ENCODE data around the gene EGFR. TPM values are rescaled to one million over a fixed set of nuclear protein-coding genes. Genes with fewer than 3 reads are reported as not detected.

EGFR gene
- polyA plus RNA-seq, 4 donors = 19.4 to 34.1 (median 31.0) TPM

- DNase-seq (ENCODE audit: low read depth in 4 of 4, low spot score in 3 of 4) = no peak
Measured at GRCh38 chr7:55005241-55005851, 13.5 kb upstream of the EGFR start.

GRCh38 chr7:55006499-55006898, 12.3 kb upstream of the EGFR start:
- DNase-seq (ENCODE audit: low read depth in 4 of 4, low spot score in 3 of 4) = no peak

- DNase-seq (ENCODE audit: low read depth in 4 of 4, low spot score in 3 of 4) = no peak
Measured at GRCh38 chr7:55013851-55014250, 5.0 kb upstream of the EGFR start.

DNA sequence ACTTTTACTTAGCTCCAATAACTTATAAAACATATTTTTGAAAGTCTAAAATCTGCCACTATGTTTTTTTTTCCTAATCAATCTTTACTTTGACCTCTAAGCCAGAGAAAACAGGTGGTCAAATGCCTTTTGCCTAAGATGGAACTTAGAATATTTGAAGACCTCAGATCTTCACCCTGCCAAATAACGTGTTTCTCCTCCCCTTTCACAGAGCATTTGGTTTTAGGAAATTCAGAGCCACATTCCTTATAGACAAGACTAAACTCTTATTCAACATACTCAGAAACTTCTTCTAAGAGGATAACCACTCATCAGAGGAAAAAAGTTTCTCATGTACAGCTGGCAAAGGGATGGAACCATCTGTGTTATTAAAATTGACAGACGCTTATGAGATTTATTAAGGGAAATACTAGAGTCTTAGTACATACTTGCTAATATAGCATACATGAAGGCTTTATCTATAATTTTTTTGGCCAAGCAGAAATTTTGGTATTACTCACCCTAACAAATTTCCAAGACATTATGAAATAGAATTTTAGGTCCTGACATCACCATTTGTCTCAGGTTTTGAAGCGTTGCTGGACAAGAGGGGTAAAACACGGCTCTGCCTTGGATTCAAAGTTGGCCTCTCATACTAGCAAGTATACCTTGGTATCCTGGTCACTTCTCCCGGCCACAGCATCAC, 2.6 kb upstream of the EGFR start:
- no peak for DNase-seq (ENCODE audit: low read depth in 4 of 4, low spot score in 3 of 4)

GRCh38 chr7:55016746-55017090, 2.1 kb upstream of the EGFR start:
- DNase-seq (ENCODE audit: low read depth in 4 of 4, low spot score in 3 of 4) = no peak

- no peak for DNase-seq (ENCODE audit: low read depth in 4 of 4, low spot score in 3 of 4)
Measured at GRCh38 chr7:55017841-55018240, 976 bp upstream of the EGFR start.

GRCh38 chr7:55019191-55019690, 424 bp downstream of the EGFR start:
- DNase-seq (ENCODE audit: low read depth in 4 of 4, low spot score in 3 of 4) = no peak

DNA sequence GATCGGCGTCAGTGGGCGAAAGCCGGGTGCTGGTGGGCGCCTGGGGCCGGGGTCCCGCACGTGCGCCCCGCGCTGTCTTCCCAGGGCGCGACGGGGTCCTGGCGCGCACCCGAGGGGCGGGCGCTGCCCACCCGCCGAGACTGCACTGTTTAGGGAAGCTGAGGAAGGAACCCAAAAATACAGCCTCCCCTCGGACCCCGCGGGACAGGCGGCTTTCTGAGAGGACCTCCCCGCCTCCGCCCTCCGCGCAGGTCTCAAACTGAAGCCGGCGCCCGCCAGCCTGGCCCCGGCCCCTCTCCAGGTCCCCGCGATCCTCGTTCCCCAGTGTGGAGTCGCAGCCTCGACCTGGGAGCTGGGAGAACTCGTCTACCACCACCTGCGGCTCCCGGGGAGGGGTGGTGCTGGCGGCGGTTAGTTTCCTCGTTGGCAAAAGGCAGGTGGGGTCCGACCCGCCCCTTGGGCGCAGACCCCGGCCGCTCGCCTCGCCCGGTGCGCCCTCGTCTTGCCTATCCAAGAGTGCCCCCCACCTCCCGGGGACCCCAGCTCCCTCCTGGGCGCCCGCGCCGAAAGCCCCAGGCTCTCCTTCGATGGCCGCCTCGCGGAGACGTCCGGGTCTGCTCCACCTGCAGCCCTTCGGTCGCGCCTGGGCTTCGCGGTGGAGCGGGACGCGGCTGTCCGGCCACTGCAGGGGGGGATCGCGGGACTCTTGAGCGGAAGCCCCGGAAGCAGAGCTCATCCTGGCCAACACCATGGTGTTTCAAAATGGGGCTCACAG, 1.1 kb downstream of the EGFR start:
- no peak for DNase-seq (ENCODE audit: low read depth in 4 of 4, low spot score in 3 of 4)

- no peak for DNase-seq (ENCODE audit: low read depth in 4 of 4, low spot score in 3 of 4)
Measured at GRCh38 chr7:55020466-55020871, 1.7 kb downstream of the EGFR start.

DNA sequence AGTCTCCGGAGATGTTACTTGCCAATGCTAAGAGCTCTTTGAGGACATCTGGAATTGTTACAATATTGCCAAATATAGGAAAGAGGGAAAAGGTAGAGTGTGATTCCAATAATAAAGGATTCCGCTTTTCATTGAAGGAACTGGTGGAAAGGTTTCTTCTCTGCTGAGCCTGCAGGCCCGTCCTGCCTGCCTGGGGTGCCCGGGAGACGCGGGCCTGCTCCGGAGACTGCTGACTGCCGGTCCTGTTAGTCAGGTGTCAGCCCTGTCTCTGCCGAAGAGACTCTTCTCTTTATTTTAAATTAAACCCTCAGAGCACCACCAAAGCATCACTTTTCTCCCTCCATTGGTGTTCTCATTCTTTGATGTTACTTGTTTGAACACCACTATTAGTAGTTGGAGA, 2.2 kb downstream of the EGFR start:
- no peak for DNase-seq (ENCODE audit: low read depth in 4 of 4, low spot score in 3 of 4)

GRCh38 chr7:55022002-55022985, 3.5 kb downstream of the EGFR start:
- DNase-seq (ENCODE audit: low read depth in 4 of 4, low spot score in 3 of 4) = no peak

DNA sequence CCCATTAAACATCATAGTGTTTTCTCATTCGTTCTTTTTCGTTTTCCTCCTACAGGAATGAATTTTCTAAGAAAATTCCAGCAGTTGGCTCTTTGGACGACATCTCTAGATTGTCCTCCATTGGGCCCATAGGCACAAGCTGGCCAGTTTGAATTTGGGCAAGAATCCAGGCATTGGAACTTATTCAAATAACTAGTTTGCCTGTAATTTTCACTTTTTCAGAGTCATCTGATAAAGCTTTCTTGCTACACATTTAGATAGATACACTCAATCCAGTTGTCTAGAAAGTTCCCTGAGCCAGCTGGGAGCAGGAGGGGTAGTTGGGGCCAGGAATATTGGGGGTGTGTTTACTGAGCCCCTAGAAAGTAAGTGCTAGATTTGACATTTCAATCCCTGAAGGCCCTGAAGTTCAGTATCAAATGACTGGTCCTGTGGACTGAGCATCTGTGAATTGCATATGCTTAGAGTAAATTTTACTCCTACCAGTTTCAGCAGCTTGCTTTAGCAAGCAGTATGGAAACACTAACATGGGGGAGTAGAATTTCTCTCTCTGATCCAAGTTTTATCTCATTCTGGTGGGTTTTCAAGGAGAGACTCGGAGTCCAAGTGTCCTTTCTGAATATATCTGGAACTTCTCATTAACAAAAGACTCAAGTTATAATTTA, 5.2 kb downstream of the EGFR start:
- no peak for DNase-seq (ENCODE audit: low read depth in 4 of 4, low spot score in 3 of 4)

DNA sequence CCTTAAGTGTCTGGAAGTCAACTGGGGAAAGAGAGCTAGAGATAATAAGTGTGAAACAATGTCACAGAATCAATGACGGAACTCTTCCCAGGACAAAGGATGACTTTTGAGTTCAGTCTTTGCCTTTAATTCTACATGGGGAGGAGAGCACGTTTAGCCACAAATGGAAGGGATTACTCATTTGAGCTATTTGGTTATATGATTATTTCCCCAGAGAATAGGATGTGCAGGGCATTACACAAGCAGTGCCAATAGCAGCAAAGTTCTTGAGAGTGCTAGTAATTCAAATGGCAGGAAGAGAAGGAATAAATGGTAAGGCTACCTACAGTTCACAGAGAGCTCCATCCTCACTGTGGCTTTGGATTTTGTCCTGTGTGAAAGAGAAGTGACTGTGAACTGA, 6.0 kb downstream of the EGFR start:
- DNase-seq (ENCODE audit: low read depth in 4 of 4, low spot score in 3 of 4) = no peak

DNA sequence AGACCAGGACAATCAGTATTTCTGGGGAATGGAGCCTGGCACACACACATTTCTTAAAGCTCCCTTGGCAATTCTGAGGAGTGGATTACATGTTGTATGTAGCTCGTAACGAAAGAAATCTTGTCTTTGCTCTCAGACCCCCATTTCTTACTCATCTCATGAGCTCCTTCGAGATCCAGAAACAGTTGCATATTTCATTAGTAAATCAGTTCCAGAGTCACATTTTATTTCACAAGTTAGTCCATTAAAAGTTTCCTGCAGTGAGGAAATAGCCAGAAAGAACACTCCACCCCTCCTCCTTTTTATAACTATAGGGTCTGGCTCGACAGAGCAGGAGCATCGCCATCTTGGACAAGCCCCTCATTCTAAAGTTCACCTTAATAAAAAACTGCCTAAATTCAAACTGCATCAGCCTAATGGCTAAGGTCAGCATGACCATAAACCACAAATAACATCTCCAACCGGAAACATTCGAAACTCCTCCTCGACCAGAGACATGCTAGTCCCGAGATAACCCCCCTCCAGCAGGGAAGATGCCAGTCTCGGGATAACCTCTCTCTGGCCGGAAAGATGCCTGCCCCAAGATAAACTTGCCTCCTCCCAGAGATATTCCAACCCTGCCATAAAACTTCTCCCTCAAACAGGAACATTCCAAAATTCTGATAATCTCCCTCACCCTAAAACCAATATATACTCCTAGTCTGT, 7.4 kb downstream of the EGFR start:
- DNase-seq (ENCODE audit: low read depth in 4 of 4, low spot score in 3 of 4) = no peak

DNA sequence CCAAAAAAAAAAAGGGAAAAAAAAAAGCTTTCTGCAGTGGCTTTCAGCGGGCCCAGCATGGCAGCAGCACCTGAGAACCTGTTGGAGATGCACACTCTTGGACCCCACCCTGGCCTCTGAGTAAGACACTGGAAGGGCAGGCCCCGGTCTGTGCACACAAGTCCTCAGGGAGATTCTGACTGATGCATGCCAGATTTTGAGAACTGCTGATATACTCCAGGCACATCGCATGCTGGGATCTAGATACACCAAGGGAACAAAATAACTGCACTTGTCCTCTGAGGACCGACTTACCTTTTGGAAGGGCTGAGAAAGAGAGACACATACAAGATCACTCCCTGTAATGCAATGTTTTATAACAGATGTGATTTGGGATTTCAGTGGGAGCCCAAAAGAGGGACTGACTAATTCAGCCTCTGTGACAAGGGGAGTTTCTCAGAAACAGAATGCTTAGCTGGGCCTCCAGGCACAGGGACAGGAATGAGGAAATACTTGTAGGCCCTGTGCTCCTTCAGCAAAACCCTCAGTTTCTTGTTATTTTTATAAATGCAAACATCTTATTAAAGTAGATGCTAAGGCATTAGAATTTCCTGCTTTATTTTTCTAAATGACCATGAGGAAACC, 8.2 kb downstream of the EGFR start:
- DNase-seq (ENCODE audit: low read depth in 4 of 4, low spot score in 3 of 4) = no peak

DNA sequence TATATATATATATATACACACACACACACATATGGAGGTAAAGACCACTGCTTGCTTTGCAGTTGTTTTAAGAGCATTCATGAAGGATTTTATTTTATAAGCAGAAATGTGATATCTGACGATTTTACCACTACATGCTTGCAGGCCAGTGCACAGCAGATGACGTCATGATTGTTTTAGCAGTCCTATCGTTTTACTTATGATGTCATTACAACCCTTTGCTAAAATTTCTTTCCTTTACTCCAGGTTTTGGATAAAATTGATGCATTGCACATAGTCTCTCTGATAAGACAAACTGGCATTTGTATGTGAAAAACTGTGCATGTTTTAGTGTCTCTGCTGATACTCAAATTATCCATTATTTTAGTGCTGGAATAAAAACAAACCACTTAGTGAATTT, 9.2 kb downstream of the EGFR start:
- DNase-seq (ENCODE audit: low read depth in 4 of 4, low spot score in 3 of 4) = no peak

DNA sequence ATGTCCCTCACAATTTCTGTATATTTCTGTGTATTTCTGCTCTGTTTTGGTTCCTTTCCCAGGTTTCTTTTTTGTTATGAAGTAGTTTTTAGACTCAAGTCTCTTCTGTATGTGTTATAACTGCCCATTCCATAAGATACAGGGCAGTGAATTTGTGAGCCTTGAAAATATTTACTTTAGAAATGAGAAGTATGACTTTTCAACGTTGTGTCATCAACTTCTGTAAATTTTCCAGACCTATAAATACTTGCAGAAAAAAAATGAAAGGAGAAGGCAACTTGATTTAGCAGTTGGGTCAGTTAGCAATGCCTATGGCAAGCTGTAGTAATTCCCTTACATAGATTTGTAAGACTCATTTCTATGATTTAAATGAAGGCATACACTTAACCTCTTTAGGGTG, 11.5 kb downstream of the EGFR start:
- DNase-seq (ENCODE audit: low read depth in 4 of 4, low spot score in 3 of 4) = no peak

DNA sequence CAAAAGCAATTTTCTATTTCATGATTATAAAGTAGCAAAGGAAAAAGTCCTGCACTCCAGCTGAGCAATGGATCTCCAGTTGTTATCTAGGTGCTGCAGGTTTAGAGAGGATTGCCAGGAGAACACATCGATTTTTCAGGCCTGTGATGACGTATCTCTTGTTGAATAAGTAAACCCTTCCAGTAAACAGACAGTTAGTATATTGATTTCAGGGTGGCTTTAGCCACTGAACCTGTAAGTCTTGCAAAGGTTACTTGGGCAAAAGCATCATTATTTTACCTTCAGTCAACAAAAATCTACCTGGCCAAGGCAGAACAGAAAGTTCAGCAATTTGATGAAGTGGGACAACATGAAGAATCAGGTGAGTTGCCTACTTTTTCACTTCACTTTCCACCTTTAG, 12.3 kb downstream of the EGFR start:
- DNase-seq (ENCODE audit: low read depth in 4 of 4, low spot score in 3 of 4) = no peak

DNA sequence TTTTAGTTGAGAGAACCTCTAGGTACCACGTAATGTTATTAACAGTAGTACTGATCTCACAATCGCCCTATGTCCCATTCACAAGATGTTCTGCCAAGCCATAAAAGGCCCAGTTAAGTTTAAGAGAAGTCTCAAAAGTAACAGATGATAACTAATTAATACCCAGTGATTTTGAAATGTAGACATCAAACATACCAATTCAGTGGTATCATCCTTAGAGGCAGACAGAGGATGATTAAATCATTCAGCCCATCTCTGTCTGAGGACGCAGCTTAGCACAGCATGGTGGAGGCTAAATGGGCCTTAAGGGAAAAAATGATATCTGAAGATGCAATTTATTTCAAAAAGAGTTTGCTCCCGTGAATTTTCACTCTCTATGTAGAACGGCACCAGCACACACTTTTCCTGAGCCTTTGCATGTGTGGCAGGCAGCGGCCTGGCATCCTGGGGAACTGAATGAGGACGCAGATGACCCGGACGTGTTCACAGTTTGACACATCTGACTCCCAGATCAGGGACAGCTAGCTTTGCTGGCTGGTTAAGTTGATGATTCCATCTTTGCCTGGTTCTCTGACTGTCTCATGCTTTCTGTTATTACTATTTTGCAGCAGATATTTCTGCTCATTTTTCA, 13.4 kb downstream of the EGFR start:
- no peak for DNase-seq (ENCODE audit: low read depth in 4 of 4, low spot score in 3 of 4)

Data from left renal pelvis (tissue), 4 donors.